AG04450 (cell line): ENCODE data around the gene TLE1. TPM values are rescaled to one million over a fixed set of nuclear protein-coding genes. Genes with fewer than 3 reads are reported as not detected.
"Not testable (repeated sequence)": the region's sequence is repeated elsewhere in the genome, so short reads cannot be mapped to it uniquely, and the experiment has no call there.

Source experiments
- CTCF ChIA-PET: fragments of 300-600, 350-600 bp; formaldehyde crosslinking; extraction: SDS; loops from one replicate; lab custom pipeline; 2022; ENCODE audit warnings: antibody characterized with exemption, inconsistent platforms; lab: Charles Lee
- POLR2A ChIA-PET: fragments of 350-600 bp; formaldehyde crosslinking; extraction: SDS; loops from one replicate; lab custom pipeline; 2021; ENCODE audit warnings: antibody characterized with exemption, inconsistent platforms; lab: Yijun Ruan, JAX
- DNase-seq: peaks from one replicate; pipeline ENCODE4 v3.0.0-alpha.2; 2011; ENCODE audit warnings: low read depth, low spot score
- H3K27ac ChIP-seq: one replicate; pipeline ENCODE4 v1.5.1; 2012; ENCODE audit warnings: low read depth, low read length, control low read depth
- H3K27me3 ChIP-seq: one replicate; pipeline ENCODE4 v1.6.0; 2012; ENCODE audit warnings: low read length; ENCODE audit not compliant: control insufficient read depth, insufficient read depth
- H3K4me3 ChIP-seq: 2 replicates; pipeline ENCODE4 v1.5.1; 2011; ENCODE audit warnings: mild to moderate bottlenecking, low read depth, low read length, control low read depth
- H3K9me3 ChIP-seq: 2 replicates; pipeline ENCODE4 v1.5.1; 2012; ENCODE audit warnings: low read length; ENCODE audit not compliant: control insufficient read depth, insufficient read depth
- polyA plus RNA-seq: library from polyadenylated mRNA; depleted of rRNA; stranded (reverse); fragments of >200 nt; gene quantifications from 2 replicates; pipeline ENCODE4 v1.2.3, GENCODE V29; 2011
- TF ChIP-seq, protein P1 (sequence below): IDR thresholded peaks from 2 replicates; pipeline ENCODE4 v1.5.1; 2011; ENCODE audit warnings: low read depth, low read length, control low read depth, inconsistent platforms

Gene TLE1
- polyA plus RNA-seq, 1 experiment: 42.8 TPM

DNA sequence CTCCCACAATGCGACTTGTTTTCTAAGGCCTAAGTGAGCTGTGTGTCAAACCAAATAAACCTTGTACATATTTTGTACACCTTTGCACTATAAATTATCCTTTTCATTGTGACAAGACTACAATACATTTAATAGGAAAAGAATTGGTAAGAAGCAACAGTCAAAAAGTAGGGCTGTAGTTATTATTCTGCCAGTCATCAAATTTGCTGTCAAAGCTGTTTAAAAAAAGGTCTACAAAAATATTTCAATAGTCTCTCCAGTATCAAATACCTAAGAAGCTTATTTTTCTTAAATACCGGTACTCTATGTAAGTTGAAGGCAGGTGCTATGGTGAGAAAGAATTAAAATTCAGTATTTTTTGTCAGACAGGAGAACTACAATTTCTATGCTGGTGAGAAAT lies 40.5 kb downstream of the TLE1 start:
- TF ChIP-seq, protein P1, sequence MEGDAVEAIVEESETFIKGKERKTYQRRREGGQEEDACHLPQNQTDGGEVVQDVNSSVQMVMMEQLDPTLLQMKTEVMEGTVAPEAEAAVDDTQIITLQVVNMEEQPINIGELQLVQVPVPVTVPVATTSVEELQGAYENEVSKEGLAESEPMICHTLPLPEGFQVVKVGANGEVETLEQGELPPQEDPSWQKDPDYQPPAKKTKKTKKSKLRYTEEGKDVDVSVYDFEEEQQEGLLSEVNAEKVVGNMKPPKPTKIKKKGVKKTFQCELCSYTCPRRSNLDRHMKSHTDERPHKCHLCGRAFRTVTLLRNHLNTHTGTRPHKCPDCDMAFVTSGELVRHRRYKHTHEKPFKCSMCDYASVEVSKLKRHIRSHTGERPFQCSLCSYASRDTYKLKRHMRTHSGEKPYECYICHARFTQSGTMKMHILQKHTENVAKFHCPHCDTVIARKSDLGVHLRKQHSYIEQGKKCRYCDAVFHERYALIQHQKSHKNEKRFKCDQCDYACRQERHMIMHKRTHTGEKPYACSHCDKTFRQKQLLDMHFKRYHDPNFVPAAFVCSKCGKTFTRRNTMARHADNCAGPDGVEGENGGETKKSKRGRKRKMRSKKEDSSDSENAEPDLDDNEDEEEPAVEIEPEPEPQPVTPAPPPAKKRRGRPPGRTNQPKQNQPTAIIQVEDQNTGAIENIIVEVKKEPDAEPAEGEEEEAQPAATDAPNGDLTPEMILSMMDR: no peak
- POLR2A ChIA-PET: no interaction called here
- CTCF ChIA-PET: no interaction called here
- Histone ChIP-seq H3K9me3 (no peaks in the 10 kb centered on the region), H3K27me3 (no peaks in the 10 kb centered on the region), H3K4me3 (no peak overlapping the region), H3K27ac (no peak overlapping the region)
- no peak for DNase-seq

DNA sequence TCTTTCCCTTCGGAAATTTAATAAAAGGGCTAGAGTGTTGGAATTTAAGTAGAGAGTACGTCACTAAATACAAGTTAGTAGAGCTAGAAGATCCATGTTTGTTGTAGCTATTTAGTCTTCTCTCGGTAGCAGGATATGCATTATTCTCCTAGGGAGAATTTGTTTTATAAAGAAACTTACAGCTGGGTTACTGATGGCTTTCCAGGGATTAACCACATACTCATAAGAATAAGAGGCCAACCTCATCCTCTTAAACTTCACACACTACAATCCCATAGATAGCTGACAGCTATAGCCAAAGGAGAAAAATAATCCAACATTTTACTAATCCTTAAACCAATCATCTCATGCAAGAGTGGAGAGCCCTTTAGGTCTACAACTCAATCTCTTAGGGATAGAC lies 43.0 kb downstream of the TLE1 start:
- H3K27ac ChIP-seq: no peak overlapping the region
- CTCF ChIA-PET: no interaction called here
- POLR2A ChIA-PET: no interaction called here
- no peak for DNase-seq
- no peaks in the 10 kb centered on the region for H3K27me3 ChIP-seq
- H3K4me3 ChIP-seq: no peak overlapping the region
- no peaks in the 10 kb centered on the region for H3K9me3 ChIP-seq
- TF ChIP-seq, protein P1: no peak

DNA sequence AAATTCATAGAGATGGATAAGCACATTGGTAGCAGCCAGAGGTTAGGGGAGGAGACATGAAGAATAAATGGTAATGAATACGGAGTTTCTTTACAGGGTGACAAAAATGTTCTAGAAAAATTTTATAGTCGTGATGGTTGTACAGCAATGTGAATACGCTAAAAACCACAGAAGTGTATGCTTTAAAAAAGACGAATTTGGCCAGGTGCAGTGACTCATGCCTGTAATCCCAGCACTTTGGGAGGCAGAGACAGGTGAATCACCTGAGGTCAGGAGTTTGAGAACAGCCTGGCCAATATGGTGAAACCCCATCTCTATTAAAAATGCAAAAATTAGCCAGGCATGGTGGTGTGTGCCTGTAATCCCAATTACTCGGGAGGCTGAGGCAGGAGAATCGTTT lies 44.8 kb downstream of the TLE1 start:
- H3K27ac ChIP-seq, POLR2A ChIA-PET, DNase-seq, H3K27me3 ChIP-seq, H3K9me3 ChIP-seq, H3K4me3 ChIP-seq, CTCF ChIA-PET: not testable (repeated sequence)

- Histone ChIP-seq H3K27me3 (no peaks in the 10 kb centered on the region), H3K4me3 (no peak overlapping the region), H3K9me3 (no peaks in the 10 kb centered on the region), H3K27ac (no peak overlapping the region)
- ChIA-PET CTCF (interaction anchor here (0.7 to 0.8 kb wide), 2 partner anchors 11 to 89 kb away, joined by 3 to 4 read pairs; no protein-coding TSS in a partner anchor), POLR2A (no interaction called here)
- TF ChIP-seq, protein P1: no peak
- no peak for DNase-seq
Measured at GRCh38 chr9:81637276-81637675, 52.1 kb downstream of the TLE1 start.

DNA sequence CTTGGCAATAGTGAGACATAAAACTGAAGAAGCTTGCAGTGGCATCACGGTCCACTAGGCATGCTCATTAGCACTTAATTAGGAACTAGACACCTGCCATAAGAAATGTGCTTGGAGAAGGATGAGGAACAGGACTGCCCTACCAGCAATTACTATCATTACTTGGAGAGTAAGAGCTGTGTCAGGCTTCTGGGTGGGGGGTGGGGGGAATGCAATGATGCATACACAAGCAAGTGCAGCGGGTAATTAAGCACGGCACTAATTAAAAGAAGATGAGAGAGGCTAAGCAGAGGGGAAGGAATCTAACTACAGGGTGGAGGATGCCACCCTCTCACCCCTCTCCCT lies 53.1 kb downstream of the TLE1 start:
- TF ChIP-seq, protein P1: no peak
- Histone ChIP-seq H3K27me3 (no peaks in the 10 kb centered on the region), H3K9me3 (no peaks in the 10 kb centered on the region), H3K27ac (peak overlapping the region; percentile 48), H3K4me3 (no peak overlapping the region)
- ChIA-PET POLR2A (no interaction called here), CTCF (no interaction called here)
- no peak for DNase-seq
